Thyroid gland (tissue), 4 donors: ENCODE results near the gene KDELR3. TPM values are rescaled to one million over a fixed set of nuclear protein-coding genes. Genes with fewer than 3 reads are reported as not detected.

Experiments used
- DNase-seq, 2 donors: peaks; one replicate each; pipeline ENCODE4 v3.0.0-alpha.2; 2019
- H3K27ac ChIP-seq, 3 donors: fragments of 200-600 bp; sonication (generic); 1 replicate in 2 of 3; 2 replicates in 1 of 3; pipeline ENCODE4 v1.5.1; 2016 to 2019; ENCODE audit warnings: mild to moderate bottlenecking in 1 of 3, moderate library complexity in 1 of 3
- H3K27me3 ChIP-seq: fragments of 200-600 bp; sonication (generic); one replicate; pipeline ENCODE4 v1.5.1; 2019
- H3K36me3 ChIP-seq, 2 donors: fragments of 200-600 bp; sonication (generic); one replicate each; pipeline ENCODE4 v1.5.1; 2016 to 2019
- H3K4me1 ChIP-seq, 2 donors: fragments of 200-600 bp; sonication (generic); one replicate each; pipeline ENCODE4 v1.5.1; 2017 to 2019
- H3K4me3 ChIP-seq, 3 donors: fragments of 200-600 bp; sonication (generic); replicated peaks in 1 of 3; 1 replicate in 2 of 3; 2 replicates in 1 of 3; pipeline ENCODE4 v1.5.1; 2016; ENCODE audit warnings: mild to moderate bottlenecking in 1 of 3
- H3K9me3 ChIP-seq: fragments of 200-600 bp; sonication (generic); one replicate; pipeline ENCODE4 v1.5.1; 2017
- POLR2A ChIP-seq, 2 donors: fragments of 450-650 bp; IDR thresholded peaks; one replicate each; pipeline ENCODE4 v1.6.1; 2017; ENCODE audit warnings: antibody characterized with exemption in 2 of 2, mild to moderate bottlenecking in 2 of 2, moderate library complexity in 1 of 2
- WGBS, 2 donors: methylation state at CpG; one replicate each; pipeline ENCODE4 v1.1.5; 2017; 5-methylcytosine and 5-hydroxymethylcytosine counted together
- intact Hi-C: fragments of 100-400 bp; cut with DNase I; formaldehyde crosslinking; loops from one replicate; pipeline ENCODE4 v1.15.1; 2023
- total RNA-seq, 4 donors: library from RNA; depleted of rRNA; stranded (reverse); fragments of >200 nt; gene quantifications; one replicate each; pipeline ENCODE4 v1.2.3, GENCODE V29; 2016
- TF ChIP-seq, protein P1 (sequence below), 6 experiments: fragments of 200-600 bp in 3 of 6; fragments of 450-650 bp in 3 of 6; sonication (generic) in 3 of 6; IDR thresholded peaks; one replicate each; pipeline ENCODE4 v1.5.1; 2016 to 2019; ENCODE audit warnings: antibody characterized with exemption in 6 of 6, mild to moderate bottlenecking in 2 of 6, inconsistent platforms in 1 of 6, moderate library complexity in 1 of 6

The KDELR3 gene
- total RNA-seq, 4 donors from 2014 or later, result 7.5 to 14.4 (median 11.8) TPM

DNA sequence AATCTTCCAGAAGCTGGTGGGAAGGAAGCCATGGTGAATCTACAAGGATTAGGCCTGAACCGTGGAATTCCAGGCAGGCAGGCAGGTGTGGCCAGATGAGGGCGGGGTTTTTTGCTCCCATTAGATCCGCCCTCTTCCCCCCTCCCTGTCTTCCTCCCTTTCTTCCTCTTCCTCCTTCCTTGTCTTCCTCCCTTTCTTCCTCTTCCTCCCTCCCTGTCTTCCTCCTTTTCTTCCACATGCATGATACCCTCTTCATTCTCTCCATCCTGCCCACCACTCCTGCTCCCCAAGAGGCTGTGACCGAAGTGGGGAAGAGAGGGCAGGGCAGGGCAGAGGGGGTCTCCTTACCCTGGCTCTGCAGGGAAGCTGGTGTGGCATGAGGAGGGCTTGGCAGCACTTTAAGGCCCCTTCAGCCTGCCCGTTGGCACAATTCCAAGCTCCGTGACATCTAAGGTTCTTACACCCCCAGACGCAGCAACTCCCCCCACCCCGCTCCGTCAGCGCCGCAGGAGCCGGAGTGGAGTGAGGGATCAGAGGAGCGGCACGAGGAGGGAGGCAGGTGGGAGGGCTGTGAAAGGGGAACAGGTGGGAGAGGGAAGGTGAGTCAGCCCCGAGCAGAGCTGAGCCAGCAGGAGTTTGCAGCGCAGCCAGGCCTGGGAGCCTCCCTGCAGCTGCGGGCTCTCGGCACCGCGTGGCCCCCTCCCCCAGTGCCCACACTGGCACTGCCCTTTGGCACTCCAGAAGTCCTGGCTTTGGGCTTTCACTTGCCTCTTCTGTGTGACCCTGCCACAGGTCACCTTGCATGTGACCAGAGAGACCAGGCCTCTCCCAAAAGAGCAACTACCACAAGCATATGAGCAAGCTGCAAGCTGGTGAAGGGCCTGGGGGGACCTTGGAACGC lies 45.0 kb upstream of the KDELR3 start:
- 31 to 41% methylated on average over 20 of the region's 21 CpGs for WGBS, 2 donors
- peaks cover 14 to 19% of the 10 kb centered on the region in 2 donors for H3K4me1 ChIP-seq
- H3K27me3 ChIP-seq, result no peaks in the 10 kb centered on the region
- peak overlapping the region in 2 of 3 donors; percentile 43 to 75 for H3K27ac ChIP-seq
- no peaks in the 10 kb centered on the region for H3K36me3 ChIP-seq
- TF ChIP-seq, protein P1, sequence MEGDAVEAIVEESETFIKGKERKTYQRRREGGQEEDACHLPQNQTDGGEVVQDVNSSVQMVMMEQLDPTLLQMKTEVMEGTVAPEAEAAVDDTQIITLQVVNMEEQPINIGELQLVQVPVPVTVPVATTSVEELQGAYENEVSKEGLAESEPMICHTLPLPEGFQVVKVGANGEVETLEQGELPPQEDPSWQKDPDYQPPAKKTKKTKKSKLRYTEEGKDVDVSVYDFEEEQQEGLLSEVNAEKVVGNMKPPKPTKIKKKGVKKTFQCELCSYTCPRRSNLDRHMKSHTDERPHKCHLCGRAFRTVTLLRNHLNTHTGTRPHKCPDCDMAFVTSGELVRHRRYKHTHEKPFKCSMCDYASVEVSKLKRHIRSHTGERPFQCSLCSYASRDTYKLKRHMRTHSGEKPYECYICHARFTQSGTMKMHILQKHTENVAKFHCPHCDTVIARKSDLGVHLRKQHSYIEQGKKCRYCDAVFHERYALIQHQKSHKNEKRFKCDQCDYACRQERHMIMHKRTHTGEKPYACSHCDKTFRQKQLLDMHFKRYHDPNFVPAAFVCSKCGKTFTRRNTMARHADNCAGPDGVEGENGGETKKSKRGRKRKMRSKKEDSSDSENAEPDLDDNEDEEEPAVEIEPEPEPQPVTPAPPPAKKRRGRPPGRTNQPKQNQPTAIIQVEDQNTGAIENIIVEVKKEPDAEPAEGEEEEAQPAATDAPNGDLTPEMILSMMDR (IDR thresholded peaks at IDR 0.05), result no peak
- TF ChIP-seq POLR2A (IDR thresholded peaks at IDR 0.05), result no peak
- DNase-seq, result peak; percentile 76 to 77
- H3K9me3 ChIP-seq, result no peaks in the 10 kb centered on the region
- H3K4me3 ChIP-seq, result no peak overlapping the region
- intact Hi-C loops, result no loop called here

DNA sequence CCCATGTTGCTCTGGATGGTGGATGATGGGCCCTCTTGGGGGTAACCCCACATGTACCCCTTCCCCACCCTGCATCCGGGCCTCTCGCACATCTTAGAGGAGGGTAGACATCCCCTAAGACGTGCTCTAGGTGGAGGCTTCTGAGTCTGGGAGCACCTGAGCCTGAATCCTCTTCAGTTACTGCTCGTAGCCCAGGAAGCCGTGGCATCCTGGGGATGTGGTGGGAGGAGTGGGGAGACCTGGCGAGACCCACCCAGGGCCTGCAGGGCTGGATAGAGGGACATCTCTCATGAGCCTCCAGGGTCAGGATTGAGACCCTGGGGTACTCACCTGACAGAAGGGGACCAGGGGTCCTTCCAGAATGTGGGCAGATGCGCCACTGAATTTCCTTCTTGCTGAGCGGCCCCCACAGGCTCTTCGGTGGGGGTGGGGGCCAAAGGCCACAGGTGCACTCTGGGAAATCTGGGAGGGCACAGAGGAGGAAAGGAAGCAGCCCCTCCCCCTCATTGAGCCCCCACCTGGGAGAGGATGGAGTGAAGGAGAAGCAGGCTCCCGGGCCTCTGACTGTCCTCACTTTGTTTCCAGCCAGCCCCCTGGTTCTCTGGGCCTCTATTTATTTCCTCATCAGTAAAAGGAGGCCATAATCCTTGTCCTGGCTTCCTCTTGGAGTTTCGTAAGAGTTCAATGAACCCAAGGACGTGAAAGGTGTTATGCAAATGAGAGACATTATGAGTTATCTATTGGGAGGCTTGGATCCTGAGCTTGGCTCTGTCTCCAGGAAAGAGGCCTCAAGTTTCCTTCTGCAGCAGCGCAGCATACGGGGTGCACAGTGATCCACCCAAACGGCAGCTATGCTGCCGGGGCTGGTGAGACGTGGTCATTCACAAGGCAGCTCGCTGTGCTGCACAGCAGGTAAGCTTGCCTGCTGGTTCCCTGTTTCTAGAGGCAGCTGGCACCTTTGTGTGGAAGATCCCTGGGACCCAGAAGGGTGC lies 44.1 kb upstream of the KDELR3 start:
- no peaks in the 10 kb centered on the region for H3K27me3 ChIP-seq
- no peak overlapping the region for H3K4me3 ChIP-seq
- no peak overlapping the region for H3K27ac ChIP-seq
- 72 to 87% methylated on average over 15 to 18 of the region's 18 CpGs for WGBS, 2 donors
- TF ChIP-seq POLR2A (IDR thresholded peaks at IDR 0.05), result no peak
- TF ChIP-seq, protein P1 (IDR thresholded peaks at IDR 0.05), result no peak
- no peaks in the 10 kb centered on the region for H3K36me3 ChIP-seq
- DNase-seq, result no peak
- H3K4me1 ChIP-seq, result peaks cover 14 to 19% of the 10 kb centered on the region in 2 donors
- intact Hi-C loops, result no loop called here
- no peaks in the 10 kb centered on the region for H3K9me3 ChIP-seq

DNA sequence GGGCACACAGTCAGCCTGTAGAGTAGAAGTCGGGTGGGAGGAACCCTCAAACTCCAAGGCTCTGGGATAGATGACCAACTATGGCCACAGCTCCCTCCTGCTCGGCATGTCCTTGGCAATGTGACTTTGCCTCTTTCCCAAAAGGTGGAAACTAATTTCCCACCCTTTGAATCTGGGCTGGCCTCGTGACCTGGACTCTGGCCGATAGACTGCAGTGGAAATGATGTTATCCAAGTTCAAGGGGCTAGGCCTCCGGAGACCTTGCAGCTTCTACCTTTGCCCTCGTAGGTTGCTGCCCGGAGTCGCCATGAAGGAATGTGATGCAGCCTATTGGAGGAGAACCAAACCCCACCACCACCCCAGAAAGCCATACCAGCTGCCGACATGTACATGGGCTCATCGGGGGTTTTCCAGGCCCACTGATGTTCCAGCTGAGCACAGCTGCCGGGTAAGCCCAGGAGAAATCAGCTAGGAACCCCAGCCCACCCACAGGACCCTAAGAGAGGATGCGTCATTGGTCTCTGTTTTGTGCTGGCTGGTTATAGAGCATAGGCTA lies 43.3 kb upstream of the KDELR3 start:
- Histone ChIP-seq H3K36me3 (no peaks in the 10 kb centered on the region), H3K4me1 (peaks cover 9 to 13% of the 10 kb centered on the region in 2 donors), H3K4me3 (no peak overlapping the region), H3K27me3 (no peaks in the 10 kb centered on the region), H3K9me3 (no peaks in the 10 kb centered on the region), H3K27ac (no peak overlapping the region)
- 84 to 97% methylated on average over 12 of the region's 12 CpGs for WGBS, 2 donors
- DNase-seq, result no peak
- intact Hi-C loops, result no loop called here
- TF ChIP-seq, protein P1 (IDR thresholded peaks at IDR 0.05), result no peak
- no peak for TF ChIP-seq POLR2A (IDR thresholded peaks at IDR 0.05)

DNA sequence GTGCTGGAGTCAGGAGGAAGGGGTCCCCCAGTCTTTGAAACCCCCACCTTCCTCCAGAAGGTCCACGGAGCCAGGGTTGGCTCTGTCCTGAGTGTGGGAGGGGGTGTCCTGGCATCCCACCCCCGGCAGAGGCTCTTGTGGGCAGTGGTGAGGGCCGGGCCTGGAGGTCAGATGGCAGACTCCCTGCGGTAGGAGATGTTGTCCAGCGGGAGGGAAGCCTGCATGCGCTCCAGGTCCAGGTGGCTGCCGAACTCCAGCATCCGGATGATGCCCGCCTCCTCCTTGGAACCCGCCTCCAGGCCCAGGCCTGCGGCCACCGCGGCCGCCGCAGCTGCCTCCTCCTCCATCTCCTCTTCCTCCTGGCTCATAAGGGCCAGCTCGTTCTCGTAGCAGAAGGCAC lies 41.3 kb upstream of the KDELR3 start:
- no peak for TF ChIP-seq POLR2A (IDR thresholded peaks at IDR 0.05)
- TF ChIP-seq, protein P1 (IDR thresholded peaks at IDR 0.05), result no peak
- no peak overlapping the region for H3K27ac ChIP-seq
- no peaks in the 10 kb centered on the region for H3K27me3 ChIP-seq
- peaks cover 6 to 8% of the 10 kb centered on the region in 2 donors for H3K4me1 ChIP-seq
- H3K36me3 ChIP-seq, result no peaks in the 10 kb centered on the region
- no peak for DNase-seq
- H3K9me3 ChIP-seq, result no peaks in the 10 kb centered on the region
- intact Hi-C loops, result no loop called here
- no peak overlapping the region for H3K4me3 ChIP-seq
- 85 to 100% methylated on average over 1 to 13 of the region's 17 CpGs for WGBS, 2 donors
